Astrocyte of the spinal cord (primary cell): Measurements from ENCODE around the gene PCDHGB2.

Experiments
- DNase-seq: peaks from one replicate; pipeline ENCODE4 v3.0.0; 2011; ENCODE audit warnings: low read depth, low spot score
- H3K4me3 ChIP-seq: 2 replicates; pipeline ENCODE4 v1.5.1; 2011; ENCODE audit warnings: low read depth, mild to moderate bottlenecking, low read length, moderate library complexity
- CTCF ChIP-seq: IDR thresholded peaks from 2 replicates; pipeline ENCODE4 v1.5.1; 2012; ENCODE audit warnings: low read depth, mild to moderate bottlenecking, low read length, inconsistent platforms
- in situ Hi-C: cut with HindIII; loops from 2 replicates; pipeline ENCODE4 v1.10.0; 2017; ENCODE audit warnings: low sequenced_read_pairs

PCDHGB2 gene

GRCh38 chr5:141354900-141355469 lies 4.8 kb upstream of the PCDHGB2 start, which contains the start of gene PCDHGA4:
TSS of gene PCDHGA4 (plus strand) at chr5:141355021. CDS start at chr5:141355108, 87 bp downstream.
- peak within 1 kb of the TSS; percentile 35 for H3K4me3 ChIP-seq
- in situ Hi-C loops, result no loop called here
- peak; percentile 43 for TF ChIP-seq CTCF
- DNase-seq, result no peak

GRCh38 chr5:141355641-141356040 lies 4.2 kb upstream of the PCDHGB2 start:
- no peak for TF ChIP-seq CTCF

GRCh38 chr5:141356133-141356532 lies 3.7 kb upstream of the PCDHGB2 start:
- in situ Hi-C loops, result no loop called here
- no peak overlapping the region for H3K4me3 ChIP-seq
- TF ChIP-seq CTCF, result no peak
- no peak for DNase-seq

More at GRCh38 chr5:141355641-141356040, 4.2 kb upstream of the PCDHGB2 start:
- in situ Hi-C loops, result no loop called here
- no peak for DNase-seq
- peak overlapping the region; percentile 35 for H3K4me3 ChIP-seq

- in situ Hi-C loops, result no loop called here
- no peak for TF ChIP-seq CTCF
- no peak for DNase-seq
- no peak overlapping the region for H3K4me3 ChIP-seq
Observed at GRCh38 chr5:141356950-141357349, 2.8 kb upstream of the PCDHGB2 start.

GRCh38 chr5:141360685-141361084 lies 891 bp downstream of the PCDHGB2 start:
- in situ Hi-C loops, result no loop called here
- DNase-seq, result no peak
- no peak overlapping the region for H3K4me3 ChIP-seq
- no peak for TF ChIP-seq CTCF

- in situ Hi-C loops, result no loop called here
- no peak overlapping the region for H3K4me3 ChIP-seq
- DNase-seq, result no peak
Observed at GRCh38 chr5:141362719-141363118, 2.9 kb downstream of the PCDHGB2 start.

More at GRCh38 chr5:141362719-141363118, 2.9 kb downstream of the PCDHGB2 start:
- TF ChIP-seq CTCF, result no peak
